Measurements from ENCODE around the gene ZNF77. TPM values are rescaled to one million over a fixed set of nuclear protein-coding genes. Genes with fewer than 3 reads are reported as not detected.

Gene ZNF77
- total RNA-seq, 1 experiment from 2014 or later: 5.1 TPM

- DNase-seq (peak; percentile 98), ATAC-seq (peak; percentile 86)
- peaks cover 3% of the 10 kb centered on the region for H3F3A ChIP-seq (ENCODE audit: low read length, unreplicated experiment)
- intact Hi-C loops (cut with micrococcal nuclease): loop anchor here (2.0 to 10.0 kb wide), 4 partner anchors 28 to 177 kb away; partner anchors contain the start of gene GNA11
- H4K20me1 ChIP-seq (ENCODE audit: low read length): no peaks in the 10 kb centered on the region
- H3K9me3 ChIP-seq (ENCODE audit: low read length): no peaks in the 10 kb centered on the region
- BruUV-seq (replicated peaks): no TSS peak
- H3K4me1 ChIP-seq (ENCODE audit: insufficient read depth, low read length): peaks cover 17% of the 10 kb centered on the region; the same call in 1 of the 2 replicates
- POLR2A ChIA-PET (ENCODE audit: unreplicated experiment): interaction anchor here (0.5 to 0.7 kb wide), 7 partner anchors 62 to 1966 kb away, joined by 3 to 18 read pairs (median 4); no protein-coding TSS in a partner anchor
- H2AFZ ChIP-seq (ENCODE audit: low read length): peak overlapping the region; percentile 82
- H3K9me2 ChIP-seq (replicated peaks; ENCODE audit: low read length): no peaks in the 10 kb centered on the region
- no peaks in the 10 kb centered on the region for H3K36me3 ChIP-seq (ENCODE audit: low read depth, low read length)
- peak overlapping the region; percentile 87 for H3K9ac ChIP-seq (ENCODE audit: low read length)
- CTCF ChIA-PET: interaction anchor here (0.6 to 1.6 kb wide), 12 partner anchors 13 to 355 kb away, joined by 3 to 14 read pairs (median 6); partner anchors contain the start of gene ZNF57
- no peak for TF ChIP-seq CTCF (conservative IDR thresholded peaks at IDR 0.05; ENCODE audit: low read depth, low read length)
- TF ChIP-seq EZH2phosphoT487 (IDR thresholded peaks at IDR 0.05; ENCODE audit: borderline replicate concordance, low read length): no peak
- TF ChIP-seq EZH2 (IDR thresholded peaks at IDR 0.05; ENCODE audit: low read length, unreplicated experiment): no peak
- H3K4me2 ChIP-seq (ENCODE audit: low read length): peak overlapping the region; percentile 95
- H3K27me3 ChIP-seq (ENCODE audit: low read length): no peaks in the 10 kb centered on the region
- peaks cover 17% of the 10 kb centered on the region for H3K79me2 ChIP-seq (ENCODE audit: low read length)
- peak overlapping the region; percentile 87 for H3K4me3 ChIP-seq (ENCODE audit: low read length)
- H3K27ac ChIP-seq (ENCODE audit: low read length): peak overlapping the region; percentile 47
Measured at GRCh38 chr19:2950286-2951124, 5.7 kb upstream of the ZNF77 start.

- H3K4me2 ChIP-seq (ENCODE audit: low read length): peak overlapping the region; percentile 95
- H3K9me3 ChIP-seq (ENCODE audit: low read length): no peaks in the 10 kb centered on the region
- H3K4me3 ChIP-seq (ENCODE audit: low read length): peak overlapping the region; percentile 87
- H3K79me2 ChIP-seq (ENCODE audit: low read length): peaks cover 17% of the 10 kb centered on the region
- H3K27me3 ChIP-seq (ENCODE audit: low read length): no peaks in the 10 kb centered on the region
- H3K9ac ChIP-seq (ENCODE audit: low read length): peak overlapping the region; percentile 87
- BruUV-seq (replicated peaks): TSS peak; percentile 74
- POLR2A ChIA-PET (ENCODE audit: unreplicated experiment): interaction anchor here (0.6 kb wide), 2 partner anchors 62 kb away, joined by 3 to 5 read pairs; no protein-coding TSS in a partner anchor
- H3K4me1 ChIP-seq (ENCODE audit: insufficient read depth, low read length): peaks cover 17% of the 10 kb centered on the region; the same call in 1 of the 2 replicates
- H4K20me1 ChIP-seq (ENCODE audit: low read length): no peaks in the 10 kb centered on the region
- H2AFZ ChIP-seq (ENCODE audit: low read length): peak overlapping the region; percentile 73
- CTCF ChIA-PET: interaction anchor here (0.6 to 1.6 kb wide), 9 partner anchors 49 to 355 kb away, joined by 3 to 14 read pairs (median 6); partner anchors contain the start of gene ZNF57
- DNase-seq (peak; percentile 4), ATAC-seq (no peak)
- no peaks in the 10 kb centered on the region for H3K9me2 ChIP-seq (replicated peaks; ENCODE audit: low read length)
- H3K36me3 ChIP-seq (ENCODE audit: low read depth, low read length): no peaks in the 10 kb centered on the region
- intact Hi-C loops (cut with micrococcal nuclease): loop anchor here (2.0 to 10.0 kb wide), 4 partner anchors 27 to 177 kb away; partner anchors contain the start of gene GNA11
- peaks cover 3% of the 10 kb centered on the region for H3F3A ChIP-seq (ENCODE audit: low read length, unreplicated experiment)
- TF ChIP-seq CTCF (conservative IDR thresholded peaks at IDR 0.05; ENCODE audit: low read depth, low read length) (no peak), EZH2 (IDR thresholded peaks at IDR 0.05; ENCODE audit: low read length, unreplicated experiment) (no peak), EZH2phosphoT487 (IDR thresholded peaks at IDR 0.05; ENCODE audit: borderline replicate concordance, low read length) (no peak)
- peak overlapping the region; percentile 47 for H3K27ac ChIP-seq (ENCODE audit: low read length)
Measured at GRCh38 chr19:2949939-2950285, 5.1 kb upstream of the ZNF77 start.
